HEK293 (cell line): ENCODE results near the gene SPACA4.
A peak's percentile ranks its signal among the peaks of the same experiment; 100 is the strongest.

Experiments
- SCRT1 ChIP-seq: fragments of 450-650 bp; formaldehyde crosslinking; IDR thresholded peaks from 2 replicates; pipeline ENCODE4 v1.5.1; 2016; ENCODE audit warnings: missing biosample characterization, missing genetic modification characterization, borderline replicate concordance
- WT1 ChIP-seq: fragments of 450-650 bp; formaldehyde crosslinking; IDR thresholded peaks from 2 replicates; pipeline ENCODE4 v1.5.1; 2016; ENCODE audit warnings: missing biosample characterization, missing genetic modification characterization
- YY1 ChIP-seq: fragments of 450-650 bp; formaldehyde crosslinking; IDR thresholded peaks from 2 replicates; pipeline ENCODE4 v1.5.1; 2018; ENCODE audit warnings: missing biosample characterization, missing genetic modification characterization
- ZBTB17 ChIP-seq: fragments of 450-650 bp; formaldehyde crosslinking; IDR thresholded peaks from 2 replicates; pipeline ENCODE4 v1.5.1; 2016; ENCODE audit warnings: missing biosample characterization, missing genetic modification characterization
- ZBTB20 ChIP-seq: fragments of 450-650 bp; formaldehyde crosslinking; IDR thresholded peaks from 2 replicates; pipeline ENCODE4 v1.5.1; 2016; ENCODE audit warnings: missing biosample characterization, missing genetic modification characterization
- ZBTB48 ChIP-seq: fragments of 450-650 bp; formaldehyde crosslinking; IDR thresholded peaks from 2 replicates; pipeline ENCODE4 v1.5.1; 2016; ENCODE audit warnings: missing biosample characterization, missing genetic modification characterization
- ZIC2 ChIP-seq: fragments of 450-650 bp; formaldehyde crosslinking; IDR thresholded peaks from 2 replicates; pipeline ENCODE4 v1.5.1; 2016; ENCODE audit warnings: missing biosample characterization, missing genetic modification characterization
- ZNF274 ChIP-seq, 2 experiments: fragments of 200-500 bp in 1 of 2; fragments of 450-650 bp in 1 of 2; sonication (Bioruptor generic) in 1 of 2; formaldehyde crosslinking in 1 of 2; IDR thresholded peaks; 2 replicates each; pipeline versions ENCODE4 v1.5.1 to v1.6.1; 2014 to 2016; ENCODE audit warnings: borderline replicate concordance in 1 of 2, inconsistent platforms in 1 of 2, low read length in 1 of 2, missing biosample characterization in 1 of 2, missing genetic modification characterization in 1 of 2
- ZNF311 ChIP-seq: fragments of 450-650 bp; formaldehyde crosslinking; IDR thresholded peaks from 2 replicates; pipeline ENCODE4 v1.5.1; 2017; ENCODE audit warnings: missing biosample characterization, missing genetic modification characterization, borderline replicate concordance
- ZNF473 ChIP-seq: fragments of 450-650 bp; formaldehyde crosslinking; IDR thresholded peaks from 2 replicates; pipeline ENCODE4 v1.5.1; 2017; ENCODE audit warnings: missing biosample characterization, missing genetic modification characterization
- ZNF549 ChIP-seq: fragments of 450-650 bp; IDR thresholded peaks from 2 replicates; pipeline ENCODE4 v1.5.1; 2018; ENCODE audit warnings: missing biosample characterization, missing genetic modification characterization, mild to moderate bottlenecking, inconsistent platforms, moderate library complexity
- ZNF571 ChIP-seq: fragments of 450-650 bp; formaldehyde crosslinking; IDR thresholded peaks from 2 replicates; pipeline ENCODE4 v1.5.0; 2017; ENCODE audit warnings: missing biosample characterization, missing genetic modification characterization
- ZNF623 ChIP-seq: fragments of 450-650 bp; formaldehyde crosslinking; IDR thresholded peaks from 2 replicates; pipeline ENCODE4 v1.5.1; 2016; ENCODE audit warnings: missing biosample characterization, missing genetic modification characterization
- ZNF76 ChIP-seq: fragments of 450-650 bp; formaldehyde crosslinking; IDR thresholded peaks from 2 replicates; pipeline ENCODE4; 2016; ENCODE audit warnings: low read depth, missing biosample characterization, missing genetic modification characterization, borderline replicate concordance
- TF ChIP-seq, protein P1 (sequence below): fragments of 450-650 bp; formaldehyde crosslinking; IDR thresholded peaks from 2 replicates; pipeline ENCODE4 v1.5.1; 2016; ENCODE audit warnings: missing biosample characterization, missing genetic modification characterization
- TF ChIP-seq, protein P2 (sequence below): fragments of 450-650 bp; formaldehyde crosslinking; IDR thresholded peaks from 2 replicates; pipeline ENCODE4 v1.5.1; 2016; ENCODE audit warnings: missing biosample characterization, missing genetic modification characterization, low read depth
- TF ChIP-seq, protein P3 (sequence below): fragments of 450-650 bp; formaldehyde crosslinking; IDR thresholded peaks from 2 replicates; pipeline ENCODE4 v1.5.1; 2017; ENCODE audit warnings: missing biosample characterization, mild to moderate bottlenecking, missing genetic modification characterization, moderate library complexity
- TF ChIP-seq, protein P4 (sequence below): fragments of 450-650 bp; IDR thresholded peaks from 2 replicates; pipeline ENCODE4 v1.5.1; 2018; ENCODE audit warnings: missing biosample characterization, missing genetic modification characterization
- TF ChIP-seq, protein P5 (sequence below): fragments of 450-650 bp; formaldehyde crosslinking; conservative IDR thresholded peaks from 2 replicates; pipeline ENCODE4 v1.5.1; 2016; ENCODE audit warnings: low read depth, missing biosample characterization, missing genetic modification characterization
- TF ChIP-seq, protein P6 (sequence below): fragments of 450-650 bp; formaldehyde crosslinking; IDR thresholded peaks from 2 replicates; pipeline ENCODE4 v1.5.1; 2016; ENCODE audit warnings: missing biosample characterization, missing genetic modification characterization
- TF ChIP-seq, protein P7 (sequence below): fragments of 450-650 bp; formaldehyde crosslinking; IDR thresholded peaks from 2 replicates; pipeline ENCODE4 v1.5.1; 2016; ENCODE audit warnings: missing biosample characterization, missing genetic modification characterization
- TF ChIP-seq, protein P8 (sequence below): fragments of 450-650 bp; IDR thresholded peaks from 2 replicates; pipeline ENCODE4 v1.5.1; 2018; ENCODE audit warnings: missing biosample characterization, mild to moderate bottlenecking, missing genetic modification characterization

SPACA4 gene

DNA sequence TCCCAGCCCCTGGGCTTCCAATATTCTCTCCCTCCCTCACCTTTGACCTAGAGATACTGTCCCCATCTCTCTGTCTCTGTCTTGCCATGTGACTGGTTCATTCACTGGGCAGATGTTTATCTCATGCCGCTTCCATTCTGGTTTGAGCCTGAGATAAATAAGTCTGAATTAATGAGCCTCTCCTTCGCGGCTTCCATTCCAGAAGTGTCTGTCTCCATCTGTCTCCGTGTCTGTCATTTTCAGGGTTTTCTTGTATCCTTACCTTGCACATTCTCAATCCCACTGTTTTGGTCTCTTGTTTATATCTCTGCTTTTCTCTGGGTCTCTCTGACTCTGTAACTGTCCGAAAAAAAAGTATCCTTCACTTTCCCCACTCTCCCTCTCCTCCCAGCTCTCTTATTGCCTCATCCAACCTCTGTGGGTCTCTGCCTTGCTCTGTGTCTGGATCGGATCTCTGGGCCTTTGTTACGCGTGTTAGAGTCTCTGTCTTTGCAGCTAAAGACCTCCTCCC lies 17.1 kb downstream of the SPACA4 start (continued):
- no peak for TF ChIP-seq ZNF571 (tag by site-specific recombination)
- TF ChIP-seq, protein P1, sequence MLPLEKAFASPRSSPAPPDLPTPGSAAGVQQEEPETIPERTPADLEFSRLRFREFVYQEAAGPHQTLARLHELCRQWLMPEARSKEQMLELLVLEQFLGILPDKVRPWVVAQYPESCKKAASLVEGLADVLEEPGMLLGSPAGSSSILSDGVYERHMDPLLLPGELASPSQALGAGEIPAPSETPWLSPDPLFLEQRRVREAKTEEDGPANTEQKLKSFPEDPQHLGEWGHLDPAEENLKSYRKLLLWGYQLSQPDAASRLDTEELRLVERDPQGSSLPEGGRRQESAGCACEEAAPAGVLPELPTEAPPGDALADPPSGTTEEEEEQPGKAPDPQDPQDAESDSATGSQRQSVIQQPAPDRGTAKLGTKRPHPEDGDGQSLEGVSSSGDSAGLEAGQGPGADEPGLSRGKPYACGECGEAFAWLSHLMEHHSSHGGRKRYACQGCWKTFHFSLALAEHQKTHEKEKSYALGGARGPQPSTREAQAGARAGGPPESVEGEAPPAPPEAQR (tag by site-specific recombination), result no peak
- TF ChIP-seq SCRT1 (tag by site-specific recombination), result no peak
- TF ChIP-seq ZBTB17 (tag by site-specific recombination), result peak; percentile 93; the same call in 1 of the 2 replicates
- 0 out of 2 replicates have a peak, but pooled peaks have one; percentile 34 for TF ChIP-seq WT1 (tag by site-specific recombination)
- TF ChIP-seq, protein P2, sequence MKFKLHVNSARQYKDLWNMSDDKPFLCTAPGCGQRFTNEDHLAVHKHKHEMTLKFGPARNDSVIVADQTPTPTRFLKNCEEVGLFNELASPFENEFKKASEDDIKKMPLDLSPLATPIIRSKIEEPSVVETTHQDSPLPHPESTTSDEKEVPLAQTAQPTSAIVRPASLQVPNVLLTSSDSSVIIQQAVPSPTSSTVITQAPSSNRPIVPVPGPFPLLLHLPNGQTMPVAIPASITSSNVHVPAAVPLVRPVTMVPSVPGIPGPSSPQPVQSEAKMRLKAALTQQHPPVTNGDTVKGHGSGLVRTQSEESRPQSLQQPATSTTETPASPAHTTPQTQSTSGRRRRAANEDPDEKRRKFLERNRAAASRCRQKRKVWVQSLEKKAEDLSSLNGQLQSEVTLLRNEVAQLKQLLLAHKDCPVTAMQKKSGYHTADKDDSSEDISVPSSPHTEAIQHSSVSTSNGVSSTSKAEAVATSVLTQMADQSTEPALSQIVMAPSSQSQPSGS (tag by site-specific recombination), result no peak
- TF ChIP-seq ZNF549 (tag by site-specific recombination), result no peak
- TF ChIP-seq, protein P3, sequence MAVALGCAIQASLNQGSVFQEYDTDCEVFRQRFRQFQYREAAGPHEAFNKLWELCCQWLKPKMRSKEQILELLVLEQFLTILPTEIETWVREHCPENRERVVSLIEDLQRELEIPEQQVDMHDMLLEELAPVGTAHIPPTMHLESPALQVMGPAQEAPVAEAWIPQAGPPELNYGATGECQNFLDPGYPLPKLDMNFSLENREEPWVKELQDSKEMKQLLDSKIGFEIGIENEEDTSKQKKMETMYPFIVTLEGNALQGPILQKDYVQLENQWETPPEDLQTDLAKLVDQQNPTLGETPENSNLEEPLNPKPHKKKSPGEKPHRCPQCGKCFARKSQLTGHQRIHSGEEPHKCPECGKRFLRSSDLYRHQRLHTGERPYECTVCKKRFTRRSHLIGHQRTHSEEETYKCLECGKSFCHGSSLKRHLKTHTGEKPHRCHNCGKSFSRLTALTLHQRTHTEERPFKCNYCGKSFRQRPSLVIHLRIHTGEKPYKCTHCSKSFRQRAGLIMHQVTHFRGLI, result no peak
- TF ChIP-seq, protein P4, sequence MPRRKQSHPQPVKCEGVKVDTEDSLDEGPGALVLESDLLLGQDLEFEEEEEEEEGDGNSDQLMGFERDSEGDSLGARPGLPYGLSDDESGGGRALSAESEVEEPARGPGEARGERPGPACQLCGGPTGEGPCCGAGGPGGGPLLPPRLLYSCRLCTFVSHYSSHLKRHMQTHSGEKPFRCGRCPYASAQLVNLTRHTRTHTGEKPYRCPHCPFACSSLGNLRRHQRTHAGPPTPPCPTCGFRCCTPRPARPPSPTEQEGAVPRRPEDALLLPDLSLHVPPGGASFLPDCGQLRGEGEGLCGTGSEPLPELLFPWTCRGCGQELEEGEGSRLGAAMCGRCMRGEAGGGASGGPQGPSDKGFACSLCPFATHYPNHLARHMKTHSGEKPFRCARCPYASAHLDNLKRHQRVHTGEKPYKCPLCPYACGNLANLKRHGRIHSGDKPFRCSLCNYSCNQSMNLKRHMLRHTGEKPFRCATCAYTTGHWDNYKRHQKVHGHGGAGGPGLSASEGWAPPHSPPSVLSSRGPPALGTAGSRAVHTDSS, result no peak
- no peak for TF ChIP-seq ZNF274 (IDR thresholded peaks at IDR 0.05; ENCODE audit: low read length)
- TF ChIP-seq ZNF274 (tag by site-specific recombination; IDR thresholded peaks at IDR 0.05; ENCODE audit: borderline replicate concordance), result no peak
- no peak for TF ChIP-seq ZIC2 (tag by site-specific recombination)
- no peak for TF ChIP-seq ZNF76 (tag by site-specific recombination)
- no peak for TF ChIP-seq ZNF311 (tag by site-specific recombination)
- TF ChIP-seq, protein P5, sequence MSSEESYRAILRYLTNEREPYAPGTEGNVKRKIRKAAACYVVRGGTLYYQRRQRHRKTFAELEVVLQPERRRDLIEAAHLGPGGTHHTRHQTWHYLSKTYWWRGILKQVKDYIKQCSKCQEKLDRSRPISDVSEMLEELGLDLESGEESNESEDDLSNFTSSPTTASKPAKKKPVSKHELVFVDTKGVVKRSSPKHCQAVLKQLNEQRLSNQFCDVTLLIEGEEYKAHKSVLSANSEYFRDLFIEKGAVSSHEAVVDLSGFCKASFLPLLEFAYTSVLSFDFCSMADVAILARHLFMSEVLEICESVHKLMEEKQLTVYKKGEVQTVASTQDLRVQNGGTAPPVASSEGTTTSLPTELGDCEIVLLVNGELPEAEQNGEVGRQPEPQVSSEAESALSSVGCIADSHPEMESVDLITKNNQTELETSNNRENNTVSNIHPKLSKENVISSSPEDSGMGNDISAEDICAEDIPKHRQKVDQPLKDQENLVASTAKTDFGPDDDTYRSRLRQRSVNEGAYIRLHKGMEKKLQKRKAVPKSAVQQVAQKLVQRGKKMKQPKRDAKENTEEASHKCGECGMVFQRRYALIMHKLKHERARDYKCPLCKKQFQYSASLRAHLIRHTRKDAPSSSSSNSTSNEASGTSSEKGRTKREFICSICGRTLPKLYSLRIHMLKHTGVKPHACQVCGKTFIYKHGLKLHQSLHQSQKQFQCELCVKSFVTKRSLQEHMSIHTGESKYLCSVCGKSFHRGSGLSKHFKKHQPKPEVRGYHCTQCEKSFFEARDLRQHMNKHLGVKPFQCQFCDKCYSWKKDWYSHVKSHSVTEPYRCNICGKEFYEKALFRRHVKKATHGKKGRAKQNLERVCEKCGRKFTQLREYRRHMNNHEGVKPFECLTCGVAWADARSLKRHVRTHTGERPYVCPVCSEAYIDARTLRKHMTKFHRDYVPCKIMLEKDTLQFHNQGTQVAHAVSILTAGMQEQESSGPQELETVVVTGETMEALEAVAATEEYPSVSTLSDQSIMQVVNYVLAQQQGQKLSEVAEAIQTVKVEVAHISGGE (tag by site-specific recombination), result no peak
- TF ChIP-seq, protein P6, sequence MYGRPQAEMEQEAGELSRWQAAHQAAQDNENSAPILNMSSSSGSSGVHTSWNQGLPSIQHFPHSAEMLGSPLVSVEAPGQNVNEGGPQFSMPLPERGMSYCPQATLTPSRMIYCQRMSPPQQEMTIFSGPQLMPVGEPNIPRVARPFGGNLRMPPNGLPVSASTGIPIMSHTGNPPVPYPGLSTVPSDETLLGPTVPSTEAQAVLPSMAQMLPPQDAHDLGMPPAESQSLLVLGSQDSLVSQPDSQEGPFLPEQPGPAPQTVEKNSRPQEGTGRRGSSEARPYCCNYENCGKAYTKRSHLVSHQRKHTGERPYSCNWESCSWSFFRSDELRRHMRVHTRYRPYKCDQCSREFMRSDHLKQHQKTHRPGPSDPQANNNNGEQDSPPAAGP (tag by site-specific recombination), result peak; percentile 42; the same call in 1 of the 2 replicates
- TF ChIP-seq ZNF473 (tag by site-specific recombination), result no peak
- no peak for TF ChIP-seq ZBTB48
- TF ChIP-seq, protein P7, sequence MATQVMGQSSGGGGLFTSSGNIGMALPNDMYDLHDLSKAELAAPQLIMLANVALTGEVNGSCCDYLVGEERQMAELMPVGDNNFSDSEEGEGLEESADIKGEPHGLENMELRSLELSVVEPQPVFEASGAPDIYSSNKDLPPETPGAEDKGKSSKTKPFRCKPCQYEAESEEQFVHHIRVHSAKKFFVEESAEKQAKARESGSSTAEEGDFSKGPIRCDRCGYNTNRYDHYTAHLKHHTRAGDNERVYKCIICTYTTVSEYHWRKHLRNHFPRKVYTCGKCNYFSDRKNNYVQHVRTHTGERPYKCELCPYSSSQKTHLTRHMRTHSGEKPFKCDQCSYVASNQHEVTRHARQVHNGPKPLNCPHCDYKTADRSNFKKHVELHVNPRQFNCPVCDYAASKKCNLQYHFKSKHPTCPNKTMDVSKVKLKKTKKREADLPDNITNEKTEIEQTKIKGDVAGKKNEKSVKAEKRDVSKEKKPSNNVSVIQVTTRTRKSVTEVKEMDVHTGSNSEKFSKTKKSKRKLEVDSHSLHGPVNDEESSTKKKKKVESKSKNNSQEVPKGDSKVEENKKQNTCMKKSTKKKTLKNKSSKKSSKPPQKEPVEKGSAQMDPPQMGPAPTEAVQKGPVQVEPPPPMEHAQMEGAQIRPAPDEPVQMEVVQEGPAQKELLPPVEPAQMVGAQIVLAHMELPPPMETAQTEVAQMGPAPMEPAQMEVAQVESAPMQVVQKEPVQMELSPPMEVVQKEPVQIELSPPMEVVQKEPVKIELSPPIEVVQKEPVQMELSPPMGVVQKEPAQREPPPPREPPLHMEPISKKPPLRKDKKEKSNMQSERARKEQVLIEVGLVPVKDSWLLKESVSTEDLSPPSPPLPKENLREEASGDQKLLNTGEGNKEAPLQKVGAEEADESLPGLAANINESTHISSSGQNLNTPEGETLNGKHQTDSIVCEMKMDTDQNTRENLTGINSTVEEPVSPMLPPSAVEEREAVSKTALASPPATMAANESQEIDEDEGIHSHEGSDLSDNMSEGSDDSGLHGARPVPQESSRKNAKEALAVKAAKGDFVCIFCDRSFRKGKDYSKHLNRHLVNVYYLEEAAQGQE (tag by site-specific recombination), result peak; percentile 12; the same call in 1 of the 2 replicates
- TF ChIP-seq YY1 (tag by site-specific recombination), result no peak
- TF ChIP-seq ZNF623, result no peak
- no peak for TF ChIP-seq ZBTB20
- TF ChIP-seq, protein P8, sequence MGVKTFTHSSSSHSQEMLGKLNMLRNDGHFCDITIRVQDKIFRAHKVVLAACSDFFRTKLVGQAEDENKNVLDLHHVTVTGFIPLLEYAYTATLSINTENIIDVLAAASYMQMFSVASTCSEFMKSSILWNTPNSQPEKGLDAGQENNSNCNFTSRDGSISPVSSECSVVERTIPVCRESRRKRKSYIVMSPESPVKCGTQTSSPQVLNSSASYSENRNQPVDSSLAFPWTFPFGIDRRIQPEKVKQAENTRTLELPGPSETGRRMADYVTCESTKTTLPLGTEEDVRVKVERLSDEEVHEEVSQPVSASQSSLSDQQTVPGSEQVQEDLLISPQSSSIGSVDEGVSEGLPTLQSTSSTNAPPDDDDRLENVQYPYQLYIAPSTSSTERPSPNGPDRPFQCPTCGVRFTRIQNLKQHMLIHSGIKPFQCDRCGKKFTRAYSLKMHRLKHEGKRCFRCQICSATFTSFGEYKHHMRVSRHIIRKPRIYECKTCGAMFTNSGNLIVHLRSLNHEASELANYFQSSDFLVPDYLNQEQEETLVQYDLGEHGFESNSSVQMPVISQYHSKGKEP, result no peak
